Glomerular endothelial cell (primary cell): Measurements from ENCODE around the gene CYB5R3. TPM values are rescaled to one million over a fixed set of nuclear protein-coding genes. Genes with fewer than 3 reads are reported as not detected.

ENCODE experiments used
- DNase-seq: peaks from one replicate; pipeline ENCODE4 v3.0.0-alpha.2; 2011; ENCODE audit warnings: low read depth, low spot score; ENCODE audit errors: extremely low read depth
- total RNA-seq: library from RNA; depleted of rRNA; stranded (reverse); fragments of >200 nt; gene quantifications from 2 replicates; pipeline ENCODE4 v1.2.3, GENCODE V29; 2015

Gene CYB5R3
- total RNA-seq, 1 donor from 2014 or later = 274 TPM

DNA sequence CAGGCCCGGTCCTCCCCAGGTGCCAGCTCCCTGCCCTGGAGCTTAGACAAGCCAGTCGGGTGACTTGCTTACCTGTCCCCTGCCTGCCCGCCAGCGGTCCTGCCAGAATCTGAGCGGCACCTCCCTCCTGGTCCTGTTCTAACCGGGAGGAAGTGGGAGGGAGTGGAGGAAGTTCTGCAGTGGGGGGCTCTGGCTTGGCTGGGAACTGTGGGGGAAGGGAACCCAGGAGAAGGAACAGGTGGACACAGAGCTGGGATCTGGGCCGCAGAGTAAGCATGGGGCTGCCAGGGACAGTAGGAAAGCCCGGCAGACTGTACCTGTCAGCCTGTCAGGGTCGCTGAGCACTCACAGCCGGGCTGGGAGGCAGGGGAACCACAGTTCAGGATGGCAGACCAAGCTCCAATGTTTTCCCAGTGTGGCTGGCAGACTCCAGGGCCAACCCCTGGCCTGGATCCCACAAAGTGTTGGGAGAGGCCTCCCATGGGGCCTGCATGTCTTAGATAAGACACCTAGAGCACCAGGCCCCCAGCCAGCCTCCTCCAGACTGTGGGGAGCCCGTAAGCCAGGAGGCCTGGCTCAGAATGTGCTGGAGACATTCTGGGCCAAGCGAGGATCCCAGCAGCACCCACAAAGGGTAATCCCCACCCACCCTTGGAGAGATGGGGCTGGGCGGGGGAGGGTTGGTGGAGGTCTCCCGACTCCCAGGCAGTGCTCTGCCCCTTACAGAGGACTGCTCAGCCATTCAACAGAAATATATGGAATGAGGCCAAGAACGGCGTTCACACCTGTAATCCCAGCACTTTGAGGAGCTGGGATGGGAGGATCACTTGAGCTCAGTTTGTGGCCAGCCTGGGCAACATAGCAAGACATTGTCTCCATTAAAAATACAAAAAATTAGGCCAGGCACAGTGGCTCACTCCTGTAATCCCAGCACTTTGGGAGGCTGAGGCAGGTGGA is 2.3 kb downstream of the CYB5R3 start:
- DNase-seq = no peak

DNA sequence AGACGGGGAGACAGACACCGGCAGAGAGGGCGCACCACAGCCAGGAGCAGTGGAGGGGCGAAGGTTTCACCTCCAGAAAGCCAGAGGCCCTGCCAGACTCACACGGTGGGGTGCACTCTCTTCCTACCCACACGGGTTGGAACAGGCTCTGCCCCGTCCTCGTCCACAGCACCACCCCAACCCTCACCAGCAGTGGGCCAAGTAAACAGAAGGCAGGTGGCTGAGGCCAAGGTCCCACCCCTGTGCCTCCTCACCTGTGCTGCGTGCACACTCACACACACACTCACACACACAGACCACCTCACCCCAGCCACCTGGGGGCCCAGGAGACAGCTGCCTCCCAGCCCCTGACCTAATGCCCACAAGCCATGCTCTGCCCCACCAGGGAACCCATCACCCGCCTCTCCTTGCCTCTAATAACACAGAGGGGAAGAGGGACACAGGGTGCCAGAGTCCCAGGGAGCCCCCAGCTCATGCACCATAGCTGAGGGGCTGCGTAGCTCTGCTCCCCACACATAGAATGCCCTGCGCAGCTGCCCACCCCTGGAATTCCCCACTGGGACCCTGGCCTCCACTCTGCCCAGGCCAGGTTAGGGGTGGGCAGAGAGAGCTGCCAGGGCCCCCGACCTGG is 3.1 kb downstream of the CYB5R3 start:
- DNase-seq = no peak

DNA sequence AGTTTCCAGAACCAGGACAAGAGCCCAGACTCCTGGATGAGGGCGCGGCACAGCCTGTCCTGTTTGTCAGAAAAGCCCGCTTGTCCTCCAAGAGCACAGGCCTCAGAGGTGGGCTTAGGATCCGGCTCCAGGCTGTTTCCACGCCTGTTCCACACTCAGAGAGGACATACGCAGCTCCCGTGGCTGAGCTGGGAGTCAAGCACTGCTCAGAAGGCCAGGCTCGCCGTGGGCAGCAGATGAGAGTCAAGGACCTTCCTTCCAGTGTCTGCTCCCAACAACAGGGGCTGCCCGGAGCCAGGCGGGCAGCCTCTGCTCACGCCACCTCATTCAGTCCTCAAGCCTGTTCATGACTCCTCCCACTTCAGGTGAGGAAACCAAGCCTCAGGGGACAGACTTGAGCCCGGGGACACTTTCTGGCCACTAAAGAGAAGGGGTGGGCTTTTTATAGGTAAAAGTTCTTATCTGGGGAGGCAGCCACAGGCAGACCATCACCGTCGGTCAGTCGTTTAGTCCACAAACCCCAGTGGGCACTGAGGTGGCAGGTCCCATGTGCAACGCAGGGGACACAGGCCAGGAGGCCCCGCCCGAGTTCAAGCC is 3.8 kb downstream of the CYB5R3 start:
- no peak for DNase-seq

DNA sequence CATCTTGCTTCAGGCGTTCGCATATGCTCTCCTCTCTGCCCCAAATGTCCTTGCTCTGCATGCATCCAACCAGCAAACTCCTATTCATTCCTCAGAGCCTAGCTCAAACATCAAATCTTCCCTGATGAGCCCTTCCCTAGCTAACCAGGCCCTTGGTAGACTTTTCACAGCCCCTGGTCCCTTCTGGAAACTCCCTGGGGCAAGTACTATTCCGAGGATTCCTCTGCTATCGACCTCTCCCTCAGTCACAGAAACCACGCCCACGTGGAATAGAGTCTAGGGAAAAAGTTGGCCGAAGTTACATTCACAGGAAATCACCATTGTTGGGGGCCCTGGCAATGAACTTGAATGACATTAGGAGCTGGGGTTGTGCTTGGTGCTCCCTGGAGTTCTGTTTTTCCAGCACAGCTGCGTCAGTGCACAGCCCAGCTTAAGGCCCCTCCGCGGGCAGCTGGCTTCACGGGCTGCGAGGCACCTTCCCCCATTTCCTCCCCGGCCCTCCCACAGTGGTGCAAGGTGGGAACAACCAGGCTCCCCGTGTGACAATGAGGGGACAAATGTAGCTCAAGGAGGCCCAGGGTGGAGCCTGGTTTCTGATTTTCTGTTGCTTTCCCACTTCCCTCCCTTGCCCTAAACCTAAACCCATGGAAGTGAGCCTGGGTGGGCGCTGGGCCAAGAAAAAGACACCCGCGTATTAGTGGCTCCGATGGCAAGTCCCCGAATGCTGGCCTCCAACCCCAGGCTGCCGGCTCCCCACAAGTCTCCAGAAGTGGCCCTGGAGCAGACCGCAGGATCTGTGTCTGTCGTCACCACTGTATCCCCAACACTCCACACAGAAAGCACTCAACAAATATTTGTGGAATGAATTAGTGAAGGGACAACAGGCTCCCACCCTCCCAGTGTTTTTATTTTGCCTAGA is 4.5 kb downstream of the CYB5R3 start:
- no peak for DNase-seq

DNA sequence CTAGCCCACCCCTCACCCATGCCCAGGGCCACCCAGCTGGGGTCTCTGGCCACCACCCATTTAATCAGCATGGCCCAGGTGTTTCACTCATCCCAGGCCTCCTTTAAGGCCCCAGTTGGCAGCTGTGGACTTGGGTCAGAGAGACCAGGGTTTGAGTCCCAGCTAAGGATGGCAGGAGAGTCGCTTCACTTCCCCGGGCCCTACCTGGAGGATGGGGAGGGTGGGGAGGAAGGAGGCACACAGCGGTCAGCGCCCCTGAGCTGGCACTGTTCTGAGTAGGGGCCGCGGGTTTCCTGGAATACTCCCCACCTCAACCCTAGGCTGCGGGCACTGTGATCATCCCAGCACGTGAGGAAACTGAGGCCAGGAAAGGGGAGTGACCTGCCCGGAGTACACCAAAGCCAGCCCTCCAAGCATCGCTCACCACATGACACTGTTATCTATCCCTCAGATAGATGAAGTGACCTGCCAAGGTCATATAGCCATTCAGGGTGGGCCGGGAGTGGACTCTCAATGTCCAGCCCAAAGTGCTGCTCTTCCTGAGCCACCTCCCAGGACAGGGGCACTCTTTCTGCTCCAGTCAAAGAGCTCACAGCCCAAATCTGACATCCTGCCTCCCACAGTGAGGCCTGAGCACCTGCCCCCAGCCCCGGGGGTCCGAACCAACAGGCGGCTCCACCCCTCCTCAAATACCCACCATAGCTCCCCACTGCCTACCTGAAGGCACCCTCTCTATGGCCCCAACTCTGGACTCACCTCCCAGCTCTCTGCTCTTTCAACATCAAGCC is 5.4 kb downstream of the CYB5R3 start:
- no peak for DNase-seq

DNA sequence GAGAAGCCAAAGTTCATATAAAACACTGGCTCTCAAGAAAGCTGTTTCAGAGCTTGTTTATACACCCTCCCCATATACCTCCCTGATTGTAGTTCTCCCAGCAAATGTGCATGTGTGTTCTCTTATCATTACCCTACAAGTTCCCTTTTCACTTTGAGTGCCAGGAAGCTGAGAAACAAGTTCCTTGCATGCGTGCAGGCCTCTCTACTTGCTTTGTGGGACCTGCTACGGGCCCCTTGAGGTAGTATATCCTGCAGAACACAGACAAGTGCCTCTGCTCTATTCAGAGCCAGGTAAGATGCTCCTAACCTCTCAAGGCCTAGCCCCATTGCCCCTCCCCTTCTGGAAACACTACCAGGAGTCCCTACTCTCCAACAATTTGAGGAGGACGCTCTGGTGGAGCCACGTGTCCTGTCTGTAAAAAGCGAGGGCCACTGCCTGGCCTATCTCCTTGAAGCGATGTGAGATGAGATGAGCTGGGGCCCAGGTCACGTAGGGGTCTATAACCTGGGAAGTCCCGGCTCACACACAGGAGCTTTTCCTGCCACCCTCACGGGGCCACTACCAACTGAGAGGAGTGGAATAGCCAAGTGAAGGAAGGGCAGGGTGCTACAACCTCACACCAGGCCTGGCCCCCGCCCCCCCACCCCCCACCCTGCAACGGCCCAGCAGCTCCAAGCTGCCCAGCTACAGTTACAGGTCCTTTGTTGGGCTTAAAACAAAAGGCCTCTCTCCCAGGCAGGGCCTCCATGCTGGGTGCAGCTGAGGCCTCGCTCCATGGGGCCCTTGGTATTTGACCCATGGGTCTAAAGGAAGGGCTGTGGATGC is 6.2 kb downstream of the CYB5R3 start:
- no peak for DNase-seq

DNA sequence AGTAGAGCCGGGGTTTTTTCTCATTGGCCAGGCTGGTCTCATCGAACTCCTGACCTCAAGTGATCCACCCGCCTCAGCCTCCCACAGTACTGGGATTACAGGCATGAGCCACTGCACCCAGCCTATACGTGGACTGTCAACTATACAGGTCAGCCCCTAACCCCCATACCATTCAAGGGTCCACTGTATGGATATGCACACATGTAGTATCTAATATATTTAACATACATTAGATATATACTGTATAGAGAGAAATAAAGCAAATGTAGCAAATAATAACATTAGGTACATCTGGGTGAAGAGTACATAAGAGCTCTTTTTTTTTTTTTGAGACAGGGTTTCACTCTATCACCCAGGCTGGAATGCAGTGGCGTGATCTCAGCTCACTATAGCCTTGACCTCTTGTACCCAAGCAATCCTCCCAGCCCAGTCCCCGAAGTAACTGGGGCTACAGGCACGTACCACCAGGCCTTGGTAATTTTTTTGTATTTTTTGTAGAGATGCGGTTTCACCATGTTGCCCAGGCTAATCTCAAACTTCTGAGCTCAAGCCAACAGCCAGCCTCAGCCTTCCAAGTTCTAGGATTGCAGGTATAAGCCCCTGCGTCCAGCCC is 7.3 kb downstream of the CYB5R3 start:
- no peak for DNase-seq

DNA sequence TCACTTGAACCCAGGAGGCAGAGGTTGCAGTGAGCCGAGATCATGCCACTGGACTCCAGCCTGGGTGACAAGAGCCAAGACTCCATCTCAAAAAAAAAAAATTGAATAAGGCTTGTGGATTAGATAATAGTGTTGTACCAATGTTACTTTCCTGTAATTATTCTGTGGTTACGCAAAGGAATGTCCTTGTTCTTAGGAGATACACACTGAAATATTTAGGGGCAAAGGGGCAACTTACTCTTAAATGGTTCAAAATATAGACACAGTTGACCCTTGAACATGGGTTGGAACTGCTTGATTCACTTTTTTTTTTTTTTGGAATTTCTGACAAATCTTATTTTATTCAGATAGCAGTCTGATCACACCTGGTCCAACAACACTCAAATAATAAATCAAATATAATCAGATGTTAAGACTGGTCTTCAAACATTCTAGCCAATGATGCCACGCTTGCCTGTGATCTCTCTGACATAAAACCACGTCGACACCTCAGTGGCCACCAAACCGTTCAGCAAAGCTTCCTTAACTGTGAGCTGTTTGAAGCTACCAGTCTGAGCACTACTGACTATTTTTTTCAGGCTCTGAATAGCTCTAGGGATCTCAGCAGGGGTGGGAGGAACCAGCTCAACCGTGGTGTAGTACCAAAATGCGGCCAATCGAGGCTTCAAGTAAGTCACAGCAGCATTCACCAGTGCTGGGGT is 9.5 kb downstream of the CYB5R3 start:
- no peak for DNase-seq

DNA sequence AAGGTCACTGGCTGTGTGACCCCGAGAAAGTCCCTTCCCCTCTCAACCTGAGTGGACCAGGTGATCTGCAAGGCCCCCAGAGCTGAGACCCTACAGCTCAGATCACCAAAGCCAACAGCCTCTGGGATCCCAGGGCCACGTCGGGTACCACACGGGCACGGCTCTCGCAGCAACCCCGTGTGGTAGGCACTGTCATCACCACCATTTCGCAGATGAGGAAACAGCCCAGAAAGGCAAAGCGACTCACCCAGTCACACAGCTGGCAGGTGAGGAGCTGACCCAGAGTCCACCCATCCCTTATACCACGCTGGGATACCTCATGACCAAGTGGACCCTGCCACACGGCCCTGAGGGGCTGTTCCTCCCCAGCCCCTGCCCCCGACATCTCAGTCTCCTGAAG is 11.6 kb downstream of the CYB5R3 start:
- DNase-seq = no peak

DNA sequence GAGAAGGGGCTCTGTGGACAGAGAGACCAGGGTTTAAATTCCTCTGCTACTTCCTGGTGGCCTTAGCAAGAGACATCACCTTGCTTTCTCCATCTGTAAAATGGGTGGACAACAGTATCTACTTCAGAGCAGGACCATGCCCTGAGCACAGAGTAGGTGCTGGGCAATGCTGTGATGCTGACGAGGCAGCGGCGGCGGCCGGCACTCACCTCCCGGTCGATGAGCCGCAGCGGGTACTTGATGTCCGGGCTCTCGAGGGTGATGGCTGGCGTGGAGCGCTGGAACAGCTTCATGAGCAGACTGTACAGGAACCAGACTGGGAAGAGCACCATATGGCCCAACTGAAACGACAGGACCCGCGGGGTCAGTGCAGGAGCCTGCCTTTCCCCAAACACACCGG is 12.7 kb downstream of the CYB5R3 start:
- no peak for DNase-seq

DNA sequence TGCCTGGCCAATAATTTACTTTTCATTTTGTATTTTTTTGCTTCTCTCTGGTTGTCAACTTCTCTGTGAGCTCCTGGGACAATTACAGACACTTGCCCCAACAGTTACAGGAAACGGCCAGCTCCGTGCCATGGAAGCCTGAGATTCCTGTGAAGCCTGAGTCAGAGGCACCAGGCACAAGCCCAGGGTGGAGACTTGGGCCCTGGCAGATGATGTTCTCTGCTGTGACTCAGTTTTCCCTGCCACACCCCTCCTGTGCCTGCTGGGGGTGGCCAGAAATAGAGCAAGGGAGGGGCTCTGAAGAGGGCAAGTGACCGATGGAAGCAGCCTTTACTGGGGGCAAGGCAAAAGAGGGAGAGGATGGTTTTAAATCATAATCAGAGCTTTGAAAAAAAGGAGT is 13.7 kb downstream of the CYB5R3 start:
- DNase-seq = no peak

DNA sequence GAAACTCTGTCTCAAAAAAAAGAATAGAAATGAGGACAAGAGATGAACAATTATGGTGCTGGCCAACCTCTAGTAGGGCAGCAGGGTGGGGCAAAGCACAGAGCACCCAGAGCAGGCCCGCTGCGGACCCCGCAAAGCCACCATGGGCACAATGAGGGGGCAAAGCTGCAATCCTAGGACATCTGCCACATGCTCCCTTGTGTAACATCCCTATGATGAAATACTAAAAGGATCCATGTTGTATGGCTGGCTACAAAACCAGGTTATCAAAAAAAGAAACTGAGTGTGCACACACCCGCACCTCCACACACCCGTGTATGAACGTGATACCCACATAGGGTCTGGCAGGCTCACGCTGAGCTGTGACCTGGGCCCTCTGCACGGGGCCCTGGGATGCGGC is 16.2 kb downstream of the CYB5R3 start:
- DNase-seq = no peak

DNA sequence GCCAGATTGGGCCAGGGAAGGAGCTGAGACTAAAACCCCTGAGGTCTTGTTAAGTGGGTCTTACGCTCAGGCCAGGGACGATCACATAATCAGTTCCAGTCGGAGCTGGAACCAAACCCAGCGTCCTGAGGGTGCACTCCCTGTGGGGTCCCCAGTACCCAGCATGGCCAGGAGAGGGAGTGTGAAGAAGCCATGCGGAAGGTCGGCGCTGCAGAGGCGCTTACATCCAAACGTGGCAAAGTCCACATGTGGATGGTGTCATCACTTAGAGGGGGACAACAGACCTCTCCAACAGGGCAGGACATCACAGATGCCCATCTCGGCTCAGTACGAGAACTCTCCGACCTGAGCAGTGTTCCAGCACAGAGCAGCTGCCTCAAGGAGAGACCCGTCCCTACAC is 17.1 kb downstream of the CYB5R3 start:
- DNase-seq = no peak

DNA sequence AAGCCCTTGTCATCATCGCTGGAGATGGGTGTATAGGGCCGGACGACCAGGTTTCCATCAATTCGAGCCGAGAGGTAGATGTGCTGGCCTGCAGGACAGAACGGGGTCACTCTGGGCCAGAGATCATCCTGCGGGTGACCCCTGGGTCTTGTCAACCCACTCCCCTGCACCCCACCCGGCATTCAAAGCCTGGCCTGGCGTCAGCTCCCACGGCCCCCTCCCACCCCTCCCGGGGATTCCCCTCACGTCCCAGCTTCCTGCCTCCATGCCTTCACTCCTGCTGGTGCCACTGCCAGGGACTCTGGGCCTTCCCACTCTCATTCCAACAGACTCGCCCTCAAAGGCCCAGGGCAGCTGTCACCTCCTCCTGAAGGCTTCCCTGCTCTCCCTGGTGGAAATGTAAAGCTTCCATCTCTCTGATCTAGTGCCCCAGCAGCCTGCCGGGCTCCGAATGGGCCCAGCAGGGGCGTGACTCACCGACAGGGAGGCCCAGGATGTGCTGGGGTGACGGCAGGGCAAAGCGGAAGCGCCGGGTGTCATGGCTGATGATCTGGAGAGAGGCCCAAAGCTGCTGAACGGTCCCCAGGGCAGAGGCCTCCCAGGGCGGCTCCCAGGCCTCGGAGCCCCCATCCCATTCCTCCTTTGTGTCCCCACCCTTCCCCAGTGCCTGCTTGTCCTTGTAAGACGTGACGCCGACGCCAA is 18.1 kb downstream of the CYB5R3 start:
- DNase-seq = no peak

DNA sequence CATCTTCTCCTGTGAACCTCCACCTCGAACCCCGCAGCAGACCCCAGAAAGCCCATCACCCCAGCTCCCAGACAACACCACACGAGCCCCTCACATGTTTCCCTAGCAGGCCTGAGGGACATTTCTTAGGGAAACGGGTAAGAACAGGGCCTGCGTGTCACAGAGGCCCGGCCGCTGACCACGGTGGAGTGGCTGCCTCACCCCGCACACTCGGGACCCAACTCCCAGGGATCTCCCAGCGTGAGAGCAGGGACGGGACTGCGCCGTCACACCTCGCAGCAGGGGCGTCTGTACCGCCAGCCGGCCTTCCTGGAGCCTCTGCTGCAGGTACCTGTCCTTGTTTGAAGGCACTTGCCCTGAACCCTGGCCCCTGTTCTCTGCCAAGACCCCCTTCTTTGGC is 19.0 kb downstream of the CYB5R3 start:
- no peak for DNase-seq

DNA sequence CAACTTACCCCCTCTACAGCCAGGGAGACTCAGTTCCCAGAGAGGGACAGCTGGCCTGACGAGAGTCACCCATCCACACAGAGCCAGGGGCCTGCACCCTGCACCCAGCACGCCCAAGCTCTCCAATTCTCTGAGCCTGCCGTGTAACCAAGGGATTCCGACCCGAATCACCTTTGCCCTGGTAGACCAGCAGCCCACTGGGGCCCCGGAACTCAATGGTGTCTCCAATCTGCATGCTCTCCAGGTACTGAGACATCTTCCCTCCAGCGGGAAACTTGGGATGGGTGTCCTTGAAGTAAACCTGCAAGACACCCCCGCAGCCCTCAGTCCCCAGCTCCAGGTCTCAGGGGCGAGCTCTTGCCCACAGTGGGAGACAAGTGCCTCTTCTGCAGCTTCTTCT is 21.2 kb downstream of the CYB5R3 start:
- no peak for DNase-seq

DNA sequence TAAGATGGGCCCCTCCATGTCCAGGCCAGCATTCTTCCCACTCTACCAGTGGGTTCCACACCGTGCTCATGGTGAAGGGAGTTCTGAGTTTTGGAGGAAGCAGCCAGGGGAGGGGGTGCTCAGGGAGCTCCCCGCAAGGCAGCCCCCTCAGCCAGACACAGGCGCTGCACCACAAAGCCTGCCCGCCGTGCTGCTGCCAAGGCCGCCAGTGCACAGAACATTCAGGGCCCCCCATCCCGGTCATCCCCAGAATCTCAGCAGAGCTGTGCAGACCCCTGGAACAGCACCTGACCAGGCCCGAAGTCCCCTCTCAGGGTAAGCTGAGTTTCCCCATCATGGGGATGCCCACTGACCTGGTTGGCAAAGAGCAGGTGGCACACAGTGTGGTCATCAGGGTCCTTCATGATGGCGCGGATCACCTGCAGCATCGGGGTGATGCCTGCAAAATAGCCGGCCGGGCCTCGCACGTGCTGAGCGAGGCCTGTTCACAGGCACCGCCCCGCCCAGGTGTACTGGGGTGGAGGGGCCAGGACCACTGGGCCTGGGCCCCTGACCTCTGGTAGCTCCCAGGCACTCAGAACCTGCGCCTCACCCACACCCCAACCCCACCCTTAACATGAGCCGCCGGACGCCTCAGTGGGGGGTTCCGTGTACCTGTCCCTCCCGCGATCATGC is 22.1 kb downstream of the CYB5R3 start:
- no peak for DNase-seq
